NCI-H2081 treated with DMSO at 0.1 percent for 48 hours (cell line): ENCODE measurements around the gene OR5K4.
A peak's percentile ranks its signal among the peaks of the same experiment; 100 is the strongest.

Source experiments
- DNase-seq: peaks from one replicate; lab custom pipeline; 2025; lab: John Stamatoyannopoulos, UW

OR5K4 gene

GRCh38 chr3:98353554-98353953, at the start of gene OR5K4:
Gene OR5K4 (plus strand): TSS chr3:98353854. CDS start chr3:98353854, 0 bp downstream.
- no peak for DNase-seq

GRCh38 chr3:98322101-98322500, 31.6 kb upstream of the OR5K4 start:
- DNase-seq, result no peak

GRCh38 chr3:98322686-98323085, 31.0 kb upstream of the OR5K4 start:
- DNase-seq, result no peak

- DNase-seq, result no peak
Measured at GRCh38 chr3:98323425-98323824, 30.2 kb upstream of the OR5K4 start.

GRCh38 chr3:98325055-98325454, 28.6 kb upstream of the OR5K4 start:
- no peak for DNase-seq

- DNase-seq, result no peak
Measured at GRCh38 chr3:98326105-98326893, 27.4 kb upstream of the OR5K4 start.

- DNase-seq, result no peak
Measured at GRCh38 chr3:98326945-98327344, 26.7 kb upstream of the OR5K4 start.

GRCh38 chr3:98328933-98329332, 24.7 kb upstream of the OR5K4 start:
- DNase-seq, result no peak

- no peak for DNase-seq
Measured at GRCh38 chr3:98329392-98330124, 24.1 kb upstream of the OR5K4 start.

GRCh38 chr3:98331329-98331728, 22.3 kb upstream of the OR5K4 start:
- DNase-seq, result no peak

- no peak for DNase-seq
Measured at GRCh38 chr3:98333989-98334606, 19.6 kb upstream of the OR5K4 start.

- no peak for DNase-seq
Measured at GRCh38 chr3:98339031-98339430, 14.6 kb upstream of the OR5K4 start.

GRCh38 chr3:98341758-98342157, 11.9 kb upstream of the OR5K4 start:
- no peak for DNase-seq

- peak; percentile 19 for DNase-seq
Measured at GRCh38 chr3:98343647-98344507, 9.8 kb upstream of the OR5K4 start.

GRCh38 chr3:98350082-98350481, 3.6 kb upstream of the OR5K4 start:
- no peak for DNase-seq

GRCh38 chr3:98359250-98359649, 5.6 kb downstream of the OR5K4 start:
- DNase-seq, result no peak

GRCh38 chr3:98359993-98360675, 6.5 kb downstream of the OR5K4 start:
- no peak for DNase-seq

- DNase-seq, result no peak
Measured at GRCh38 chr3:98360681-98361080, 7.0 kb downstream of the OR5K4 start.

GRCh38 chr3:98361289-98361688, 7.6 kb downstream of the OR5K4 start:
- no peak for DNase-seq

GRCh38 chr3:98367464-98368246, 14.0 kb downstream of the OR5K4 start:
- DNase-seq, result no peak

- DNase-seq, result no peak
Measured at GRCh38 chr3:98371186-98371585, 17.5 kb downstream of the OR5K4 start.
